HG02623 (cell line): ENCODE measurements around the gene IGFBP5.

Experiments used
- ATAC-seq: cut with Tn5 transposase; IDR thresholded peaks from one replicate; pipeline ENCODE4 v1.9.1; 2021; ENCODE audit warnings: moderate library complexity; ENCODE audit not compliant: unreplicated experiment

The IGFBP5 gene

GRCh38 chr2:216689397-216689796 is 6.0 kb downstream of the IGFBP5 start:
- ATAC-seq = no peak

- ATAC-seq = no peak
These were observed 6.5 kb downstream of the IGFBP5 start for GRCh38 chr2:216688731-216689340.

GRCh38 chr2:216687646-216688045 is 7.7 kb downstream of the IGFBP5 start:
- ATAC-seq = no peak

- ATAC-seq = no peak
These were observed 8.2 kb downstream of the IGFBP5 start for GRCh38 chr2:216687111-216687510.

GRCh38 chr2:216685327-216685875 is 9.9 kb downstream of the IGFBP5 start:
- no peak for ATAC-seq

- no peak for ATAC-seq
These were observed 11.5 kb downstream of the IGFBP5 start for GRCh38 chr2:216683846-216684245.

- no peak for ATAC-seq
These were observed 13.7 kb downstream of the IGFBP5 start for GRCh38 chr2:216681683-216682082.

- no peak for ATAC-seq
These were observed 14.3 kb downstream of the IGFBP5 start for GRCh38 chr2:216680951-216681629.

GRCh38 chr2:216679658-216680024 is 15.7 kb downstream of the IGFBP5 start:
- ATAC-seq = no peak

GRCh38 chr2:216678813-216679657 is 16.3 kb downstream of the IGFBP5 start:
- no peak for ATAC-seq

GRCh38 chr2:216678098-216678465 is 17.3 kb downstream of the IGFBP5 start:
- ATAC-seq = no peak

- no peak for ATAC-seq
These were observed 17.8 kb downstream of the IGFBP5 start for GRCh38 chr2:216677439-216678097.

GRCh38 chr2:216676630-216677029 is 18.7 kb downstream of the IGFBP5 start:
- no peak for ATAC-seq

GRCh38 chr2:216674376-216674775 is 21.0 kb downstream of the IGFBP5 start:
- no peak for ATAC-seq

- ATAC-seq = no peak
These were observed 21.7 kb downstream of the IGFBP5 start for GRCh38 chr2:216673609-216674008.

GRCh38 chr2:216673021-216673420 is 22.3 kb downstream of the IGFBP5 start:
- no peak for ATAC-seq

GRCh38 chr2:216672466-216672865 is 22.9 kb downstream of the IGFBP5 start:
- ATAC-seq = no peak

- ATAC-seq = no peak
These were observed 23.5 kb downstream of the IGFBP5 start for GRCh38 chr2:216671791-216672343.

- ATAC-seq = no peak
These were observed 24.3 kb downstream of the IGFBP5 start for GRCh38 chr2:216671081-216671411.

- no peak for ATAC-seq
These were observed 24.9 kb downstream of the IGFBP5 start for GRCh38 chr2:216670266-216671080.
